ENCODE data around the gene FAM53A.
"Not testable (repeated sequence)": the region's sequence is repeated elsewhere in the genome, so short reads cannot be mapped to it uniquely, and the experiment has no call there.

The FAM53A gene

DNA sequence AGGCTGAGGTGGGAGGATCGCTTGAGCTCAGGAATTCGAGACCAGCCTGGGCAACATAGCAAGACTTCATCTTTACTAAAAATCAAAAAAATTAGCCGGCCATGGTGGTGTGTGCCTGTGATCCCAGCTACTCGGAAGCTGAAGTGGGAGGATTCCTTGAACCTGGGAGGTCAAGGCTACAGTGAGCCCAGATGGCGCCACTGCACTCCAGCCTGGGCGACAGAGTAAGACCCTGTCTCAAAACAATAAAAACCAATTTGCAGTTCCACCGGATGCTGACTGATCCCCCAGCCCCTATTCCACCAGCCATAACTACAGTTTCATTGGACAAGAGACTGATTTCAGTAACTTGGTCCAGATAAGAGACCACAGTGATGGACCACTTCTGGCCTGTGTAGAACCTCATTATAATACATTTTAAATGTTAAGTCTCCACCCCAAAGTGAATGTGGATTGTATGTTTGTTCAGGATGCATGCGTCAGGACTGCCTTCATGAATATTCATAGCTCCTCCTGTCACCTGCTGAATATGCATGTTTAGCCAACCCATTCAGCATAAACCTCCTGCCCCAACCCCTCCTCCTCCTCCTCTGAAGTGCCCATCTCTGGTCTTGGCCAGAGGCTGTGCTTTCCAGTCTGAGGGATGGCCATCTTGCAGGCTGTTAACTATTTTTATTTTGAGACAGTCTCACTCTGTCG lies 30.3 kb upstream of the FAM53A start:
- Histone ChIP-seq H3K27me3 (ENCODE audit: control insufficient read depth, insufficient read depth, low read length) (no peaks in the 10 kb centered on the region), H3K4me3 (ENCODE audit: low read depth, low read length) (no peak overlapping the region), H3K4me1 (ENCODE audit: control insufficient read depth, insufficient read depth, low read length) (peaks cover 12% of the 10 kb centered on the region; the same call in 1 of the 2 replicates), H3K27ac (ENCODE audit: low read depth, low read length) (no peak overlapping the region), H3K36me3 (ENCODE audit: control insufficient read depth, insufficient read depth, low read length) (peaks cover 28% of the 10 kb centered on the region), H3K9ac (ENCODE audit: low read length) (no peak overlapping the region), H3K9me3 (ENCODE audit: control insufficient read depth, insufficient read depth, low read depth, low read length) (no peaks in the 10 kb centered on the region)

DNA sequence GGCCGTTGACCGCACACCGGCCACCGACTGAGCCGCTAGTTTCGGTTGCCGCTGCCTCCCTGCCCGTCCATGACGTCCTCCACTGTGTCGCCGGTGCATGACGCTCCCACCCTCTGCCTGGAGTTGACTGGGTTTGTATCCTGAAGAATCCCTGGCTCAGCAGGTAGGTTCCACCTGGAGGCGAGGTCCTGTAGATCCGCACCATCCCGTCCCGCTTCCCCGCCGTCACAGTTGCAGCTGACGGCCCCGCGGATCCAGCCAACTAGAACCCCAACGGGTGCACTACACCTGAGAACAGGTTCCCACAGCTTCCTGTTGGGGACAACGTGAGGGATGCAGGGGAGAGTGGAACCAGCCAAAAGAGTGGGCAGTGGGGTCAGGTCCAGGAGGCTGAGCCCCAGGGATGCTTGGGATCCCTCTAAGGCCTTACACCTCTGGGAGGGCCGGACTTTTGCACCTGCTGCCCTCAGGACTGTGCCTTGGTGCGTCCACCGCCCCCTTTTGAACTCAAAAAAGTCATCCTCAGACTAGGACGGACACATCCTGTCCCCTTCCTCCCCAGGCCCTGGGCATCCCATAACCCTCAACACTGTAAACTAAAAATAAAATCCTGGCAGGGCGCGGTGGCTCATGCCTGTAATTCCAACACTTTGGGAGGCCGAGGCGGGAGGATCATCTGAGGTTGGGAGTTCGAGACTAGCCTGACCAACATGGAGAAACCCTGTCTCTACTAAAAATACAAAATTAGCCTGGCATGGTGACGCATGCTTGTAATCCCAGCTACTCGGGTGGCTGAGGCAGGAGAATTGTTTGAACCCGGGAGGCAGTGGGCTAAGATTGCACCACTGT lies 29.1 kb upstream of the FAM53A start:
- Histone ChIP-seq H3K4me3 (ENCODE audit: low read depth, low read length) (peak overlapping the region; percentile 81), H3K36me3 (ENCODE audit: control insufficient read depth, insufficient read depth, low read length) (peaks cover 30% of the 10 kb centered on the region), H3K27me3 (ENCODE audit: control insufficient read depth, insufficient read depth, low read length) (no peaks in the 10 kb centered on the region), H3K9ac (ENCODE audit: low read length) (peak overlapping the region; percentile 99), H3K4me1 (ENCODE audit: control insufficient read depth, insufficient read depth, low read length) (peaks cover 11% of the 10 kb centered on the region; the same call in 1 of the 2 replicates), H3K27ac (ENCODE audit: low read depth, low read length) (peak overlapping the region; percentile 99; the same call in 1 of the 2 replicates), H3K9me3 (ENCODE audit: control insufficient read depth, insufficient read depth, low read depth, low read length) (no peaks in the 10 kb centered on the region)

DNA sequence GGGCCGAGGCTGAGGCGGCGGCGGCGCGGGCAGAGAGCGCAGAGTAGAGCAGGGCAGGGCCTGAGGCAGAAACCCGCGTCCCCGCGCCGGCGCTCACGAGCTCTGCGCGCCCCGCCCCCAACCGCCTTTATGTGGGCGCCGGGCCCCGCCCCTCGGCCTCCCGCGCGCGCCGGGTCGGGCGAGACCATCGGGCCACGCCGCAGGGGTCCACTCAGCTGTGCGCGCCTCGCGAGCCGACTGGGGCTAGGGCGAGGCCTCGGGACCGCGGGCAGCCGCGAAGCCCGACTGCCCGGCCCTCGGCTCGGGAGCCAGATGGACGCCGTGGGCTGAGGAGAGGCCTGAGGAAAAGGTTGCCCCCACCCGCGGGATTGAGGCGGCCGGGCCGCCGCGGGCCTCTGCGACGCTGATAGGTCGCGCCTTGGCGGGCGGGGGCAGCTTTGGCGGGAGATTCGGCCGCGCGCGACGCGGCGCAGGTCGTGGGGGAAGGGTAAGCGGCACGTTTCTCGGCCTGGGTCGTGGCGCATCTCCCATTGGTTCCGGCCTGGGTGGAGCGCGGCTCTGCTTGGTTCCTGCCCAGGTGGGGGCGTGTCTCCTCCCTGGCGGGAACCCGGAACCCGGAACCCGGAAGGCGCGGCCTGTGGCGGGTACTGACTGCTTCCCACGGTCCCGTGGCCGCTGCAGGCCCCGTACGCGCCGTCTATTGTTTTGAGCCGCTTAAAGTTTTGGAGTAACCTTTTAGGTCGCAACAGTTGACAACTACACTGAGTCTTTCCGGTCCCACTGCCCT lies 28.3 kb upstream of the FAM53A start, which contains the start of gene SLBP:
Gene SLBP, minus strand, starts transcription at position 104 of the 787 bp plus-strand sequence. CDS start 131 bp downstream, outside the sequence.
- H3K27me3 ChIP-seq (ENCODE audit: control insufficient read depth, insufficient read depth, low read length) = no peaks in the 10 kb centered on the region
- H3K4me1 ChIP-seq (ENCODE audit: control insufficient read depth, insufficient read depth, low read length) = peaks cover 11% of the 10 kb centered on the region; the same call in 1 of the 2 replicates
- H3K27ac ChIP-seq (ENCODE audit: low read depth, low read length) = peak within 1 kb of the TSS; percentile 99
- H3K9me3 ChIP-seq (ENCODE audit: control insufficient read depth, insufficient read depth, low read depth, low read length) = no peaks in the 10 kb centered on the region
- H3K4me3 ChIP-seq (ENCODE audit: low read depth, low read length) = peak within 1 kb of the TSS; percentile 81
- H3K36me3 ChIP-seq (ENCODE audit: control insufficient read depth, insufficient read depth, low read length) = peaks cover 22% of the 10 kb centered on the region
- peak within 1 kb of the TSS; percentile 99 for H3K9ac ChIP-seq (ENCODE audit: low read length)

DNA sequence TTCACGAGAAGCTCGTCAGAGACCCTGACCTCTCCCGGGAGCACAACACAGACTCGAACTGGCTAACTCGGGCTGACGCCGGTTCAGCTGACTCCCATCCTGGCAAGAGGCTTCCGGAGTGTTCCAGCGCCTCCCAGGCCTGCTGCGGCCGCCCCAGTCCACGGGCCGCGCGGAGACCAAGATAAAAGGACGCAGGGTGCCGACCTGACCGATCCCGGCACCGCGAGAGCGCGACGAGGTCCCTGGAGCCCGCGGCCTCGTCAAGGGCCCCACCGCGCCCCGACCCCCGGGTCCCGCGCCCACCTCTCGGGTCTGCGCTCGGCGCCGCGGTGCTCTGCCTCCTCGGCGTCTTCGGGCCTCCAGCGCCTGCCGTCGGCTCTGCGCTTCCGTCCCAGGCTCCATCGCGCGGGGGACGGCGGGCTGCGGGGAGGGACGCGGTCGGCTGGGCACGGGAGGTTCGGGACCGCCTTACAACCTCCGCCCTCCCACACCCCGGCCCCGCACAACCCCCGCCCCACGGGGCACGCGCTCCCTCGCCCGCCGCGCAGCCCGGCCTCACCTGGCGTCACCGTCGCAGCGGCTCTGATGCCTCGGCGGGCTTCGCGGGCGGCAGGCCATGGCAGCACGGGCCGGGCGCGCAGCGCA lies 27.6 kb upstream of the FAM53A start:
- Histone ChIP-seq H3K9me3 (ENCODE audit: control insufficient read depth, insufficient read depth, low read depth, low read length) (no peaks in the 10 kb centered on the region), H3K27ac (ENCODE audit: low read depth, low read length) (peak overlapping the region; percentile 73; the same call in 1 of the 2 replicates), H3K9ac (ENCODE audit: low read length) (peak overlapping the region; percentile 99), H3K4me3 (ENCODE audit: low read depth, low read length) (peak overlapping the region; percentile 81), H3K27me3 (ENCODE audit: control insufficient read depth, insufficient read depth, low read length) (no peaks in the 10 kb centered on the region), H3K36me3 (ENCODE audit: control insufficient read depth, insufficient read depth, low read length) (peaks cover 16% of the 10 kb centered on the region), H3K4me1 (ENCODE audit: control insufficient read depth, insufficient read depth, low read length) (peaks cover 11% of the 10 kb centered on the region; the same call in 1 of the 2 replicates)

DNA sequence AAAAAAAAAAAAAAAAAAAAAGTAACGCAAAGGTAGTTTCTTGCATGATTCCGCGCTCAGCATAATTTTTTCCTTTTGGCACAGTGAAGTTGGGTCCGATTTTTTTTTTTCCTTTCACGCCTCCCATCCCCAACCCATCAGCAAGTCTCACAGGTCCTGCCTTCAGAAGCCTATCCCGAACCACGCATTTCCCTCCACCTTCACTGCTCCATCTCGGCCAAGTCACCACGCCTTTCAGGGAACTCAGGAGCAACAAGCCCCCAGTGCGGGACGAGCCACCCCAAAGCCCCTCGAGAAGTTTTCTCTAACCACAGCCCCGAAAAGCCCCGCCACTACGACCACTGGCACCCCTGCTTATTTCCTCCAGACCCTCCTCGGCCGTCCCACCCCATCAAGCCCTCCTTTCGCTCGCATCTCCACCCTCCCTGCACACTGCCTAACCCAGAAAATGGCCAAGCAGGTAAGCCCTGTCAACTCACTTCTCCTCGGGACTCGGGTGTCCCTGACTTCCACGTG lies 27.0 kb upstream of the FAM53A start:
- peak overlapping the region; percentile 73; the same call in 1 of the 2 replicates for H3K27ac ChIP-seq (ENCODE audit: low read depth, low read length)
- peaks cover 11% of the 10 kb centered on the region; the same call in 1 of the 2 replicates for H3K4me1 ChIP-seq (ENCODE audit: control insufficient read depth, insufficient read depth, low read length)
- H3K36me3 ChIP-seq (ENCODE audit: control insufficient read depth, insufficient read depth, low read length) = peaks cover 19% of the 10 kb centered on the region

GRCh38 chr4:1708581-1708980 lies 24.5 kb upstream of the FAM53A start:
- H3K27ac ChIP-seq (ENCODE audit: low read depth, low read length) = no peak overlapping the region
- peaks cover 8% of the 10 kb centered on the region; the same call in 1 of the 2 replicates for H3K4me1 ChIP-seq (ENCODE audit: control insufficient read depth, insufficient read depth, low read length)
- H3K27me3 ChIP-seq (ENCODE audit: control insufficient read depth, insufficient read depth, low read length) = no peaks in the 10 kb centered on the region
- no peak overlapping the region for H3K9ac ChIP-seq (ENCODE audit: low read length)
- no peaks in the 10 kb centered on the region for H3K9me3 ChIP-seq (ENCODE audit: control insufficient read depth, insufficient read depth, low read depth, low read length)
- H3K36me3 ChIP-seq (ENCODE audit: control insufficient read depth, insufficient read depth, low read length) = peaks cover 41% of the 10 kb centered on the region
- H3K4me3 ChIP-seq (ENCODE audit: low read depth, low read length) = no peak overlapping the region

More for the DNA sequence above, 27.0 kb upstream of the FAM53A start:
- H3K9me3 ChIP-seq (ENCODE audit: control insufficient read depth, insufficient read depth, low read depth, low read length) = no peaks in the 10 kb centered on the region
- no peaks in the 10 kb centered on the region for H3K27me3 ChIP-seq (ENCODE audit: control insufficient read depth, insufficient read depth, low read length)
- peak overlapping the region; percentile 99 for H3K9ac ChIP-seq (ENCODE audit: low read length)
- H3K4me3 ChIP-seq (ENCODE audit: low read depth, low read length) = peak overlapping the region; percentile 81

DNA sequence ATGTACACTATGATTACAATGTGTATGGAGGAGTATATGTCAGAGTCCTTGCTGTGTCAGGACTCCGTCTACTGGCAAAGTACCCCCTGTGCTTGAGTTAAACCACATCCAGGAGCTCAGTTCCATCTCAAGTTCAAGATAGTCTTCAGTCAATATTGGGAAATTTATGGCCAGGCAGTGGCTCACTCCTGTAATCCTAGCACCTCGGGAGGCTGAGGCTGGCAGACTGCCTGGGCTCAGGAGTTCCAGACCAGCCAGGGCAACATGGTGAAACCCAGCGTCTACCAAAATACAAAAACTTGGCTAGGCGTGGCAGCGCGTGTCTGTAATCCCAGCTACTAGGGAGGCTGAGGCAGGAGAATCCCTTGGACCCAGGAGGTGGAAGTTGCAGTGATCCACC lies 22.2 kb upstream of the FAM53A start:
- Histone ChIP-seq H3K4me3 (ENCODE audit: low read depth, low read length) (no peak overlapping the region), H3K4me1 (ENCODE audit: control insufficient read depth, insufficient read depth, low read length) (peaks cover 8% of the 10 kb centered on the region; the same call in 1 of the 2 replicates), H3K27me3 (ENCODE audit: control insufficient read depth, insufficient read depth, low read length) (no peaks in the 10 kb centered on the region), H3K9ac (ENCODE audit: low read length) (no peak overlapping the region), H3K36me3 (ENCODE audit: control insufficient read depth, insufficient read depth, low read length) (peaks cover 61% of the 10 kb centered on the region), H3K27ac (ENCODE audit: low read depth, low read length) (no peak overlapping the region), H3K9me3 (ENCODE audit: control insufficient read depth, insufficient read depth, low read depth, low read length) (no peaks in the 10 kb centered on the region)

DNA sequence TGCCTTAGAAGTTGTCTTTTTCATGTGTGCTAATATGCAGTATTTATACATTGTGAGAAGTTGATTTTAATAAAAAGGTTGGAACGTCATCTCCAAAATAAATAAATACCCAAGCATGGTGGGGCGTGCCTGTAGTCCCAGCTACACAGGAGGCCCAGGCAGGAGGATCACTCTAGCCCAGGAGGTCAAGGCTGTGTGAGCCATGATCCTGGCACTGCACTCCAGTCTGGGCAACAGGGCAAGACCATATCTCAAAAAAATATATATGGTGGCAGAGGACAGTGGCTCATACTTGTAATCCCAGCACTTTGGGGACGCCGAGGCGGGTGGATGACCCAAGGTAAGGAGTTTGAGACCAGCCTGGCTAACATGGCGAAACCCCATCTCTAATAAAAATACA lies 21.6 kb upstream of the FAM53A start:
- Histone ChIP-seq H3K36me3 (ENCODE audit: control insufficient read depth, insufficient read depth, low read length) (peaks cover 68% of the 10 kb centered on the region), H3K9me3 (ENCODE audit: control insufficient read depth, insufficient read depth, low read depth, low read length) (no peaks in the 10 kb centered on the region), H3K4me3 (ENCODE audit: low read depth, low read length) (no peak overlapping the region), H3K9ac (ENCODE audit: low read length) (no peak overlapping the region), H3K27me3 (ENCODE audit: control insufficient read depth, insufficient read depth, low read length) (no peaks in the 10 kb centered on the region), H3K4me1 (ENCODE audit: control insufficient read depth, insufficient read depth, low read length) (peaks cover 8% of the 10 kb centered on the region; the same call in 1 of the 2 replicates), H3K27ac (ENCODE audit: low read depth, low read length) (no peak overlapping the region)

GRCh38 chr4:1703867-1704266 lies 19.8 kb upstream of the FAM53A start:
- no peaks in the 10 kb centered on the region for H3K4me1 ChIP-seq (ENCODE audit: control insufficient read depth, insufficient read depth, low read length)
- no peak overlapping the region for H3K27ac ChIP-seq (ENCODE audit: low read depth, low read length)
- H3K9me3 ChIP-seq (ENCODE audit: control insufficient read depth, insufficient read depth, low read depth, low read length) = no peaks in the 10 kb centered on the region
- H3K4me3 ChIP-seq (ENCODE audit: low read depth, low read length) = no peak overlapping the region
- H3K9ac ChIP-seq (ENCODE audit: low read length) = no peak overlapping the region
- H3K27me3 ChIP-seq (ENCODE audit: control insufficient read depth, insufficient read depth, low read length) = no peaks in the 10 kb centered on the region
- H3K36me3 ChIP-seq (ENCODE audit: control insufficient read depth, insufficient read depth, low read length) = peaks cover 76% of the 10 kb centered on the region

DNA sequence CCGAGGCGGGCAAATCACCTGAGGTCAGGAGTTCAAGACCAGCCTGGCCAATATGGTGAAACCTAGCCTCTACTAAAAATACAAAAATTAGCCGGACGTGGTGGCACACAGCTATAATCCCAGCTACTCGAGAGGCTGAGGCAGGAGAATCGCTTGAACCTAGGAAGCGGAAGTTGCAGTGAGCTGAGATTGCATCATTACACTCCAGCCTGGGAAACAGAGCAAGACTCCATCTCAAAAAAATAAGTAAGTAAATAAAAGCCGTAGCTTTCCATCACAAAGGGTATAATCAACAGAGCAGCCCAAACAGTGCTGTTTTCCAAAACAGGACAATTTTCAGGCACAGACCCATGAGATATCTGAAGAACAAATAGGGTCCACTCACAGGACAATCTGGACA lies 17.6 kb upstream of the FAM53A start:
- not testable (repeated sequence) for H3K9ac ChIP-seq (ENCODE audit: low read length); H3K4me3 ChIP-seq (ENCODE audit: low read depth, low read length); H3K27me3 ChIP-seq (ENCODE audit: control insufficient read depth, insufficient read depth, low read length); H3K27ac ChIP-seq (ENCODE audit: low read depth, low read length); H3K4me1 ChIP-seq (ENCODE audit: control insufficient read depth, insufficient read depth, low read length); H3K9me3 ChIP-seq (ENCODE audit: control insufficient read depth, insufficient read depth, low read depth, low read length)
- peaks cover 88% of the 10 kb centered on the region for H3K36me3 ChIP-seq (ENCODE audit: control insufficient read depth, insufficient read depth, low read length)
